Endometrial microvascular endothelial cells (primary cell): Measurements from ENCODE around the gene PGLYRP1. TPM values are rescaled to one million over a fixed set of nuclear protein-coding genes. Genes with fewer than 3 reads are reported as not detected.

Experiments
- in situ Hi-C: cut with HindIII; loops from 2 replicates; pipeline ENCODE4 v1.10.0; 2017; ENCODE audit warnings: low sequenced_read_pairs, low pct_unique_long_range_greater_than_20kb; ENCODE audit errors: inconsistent ontology term
- total RNA-seq: library from RNA; depleted of rRNA; stranded (reverse); fragments of >200 nt; gene quantifications from one replicate; pipeline ENCODE4 v1.2.3, GENCODE V29; 2015; ENCODE audit errors: inconsistent ontology term

PGLYRP1 gene
- total RNA-seq, 1 donor from 2014 or later: not detected

GRCh38 chr19:46035986-46036743 lies 13.3 kb upstream of the PGLYRP1 start:
- in situ Hi-C loops: no loop called here

GRCh38 chr19:46035546-46035945 lies 12.7 kb upstream of the PGLYRP1 start:
- in situ Hi-C loops: no loop called here

GRCh38 chr19:46033401-46033800 lies 10.5 kb upstream of the PGLYRP1 start:
- in situ Hi-C loops: no loop called here

- in situ Hi-C loops: no loop called here
Observed at GRCh38 chr19:46032597-46033025, 9.8 kb upstream of the PGLYRP1 start.

- in situ Hi-C loops: no loop called here
Observed at GRCh38 chr19:46031781-46032596, 9.1 kb upstream of the PGLYRP1 start.

GRCh38 chr19:46030812-46031550 lies 8.1 kb upstream of the PGLYRP1 start:
- in situ Hi-C loops: no loop called here

GRCh38 chr19:46025835-46026234 lies 3.0 kb upstream of the PGLYRP1 start:
- in situ Hi-C loops: no loop called here

GRCh38 chr19:46023311-46023779 lies 492 bp upstream of the PGLYRP1 start:
- in situ Hi-C loops: no loop called here

GRCh38 chr19:46022061-46022430 lies 807 bp downstream of the PGLYRP1 start:
- in situ Hi-C loops: no loop called here

GRCh38 chr19:46021531-46022041 lies 1.3 kb downstream of the PGLYRP1 start:
- in situ Hi-C loops: no loop called here

- in situ Hi-C loops: no loop called here
Observed at GRCh38 chr19:46020819-46021125, 2.1 kb downstream of the PGLYRP1 start.

- in situ Hi-C loops: no loop called here
Observed at GRCh38 chr19:46019270-46019669, 3.6 kb downstream of the PGLYRP1 start.

- in situ Hi-C loops: no loop called here
Observed at GRCh38 chr19:46018729-46019251, 4.1 kb downstream of the PGLYRP1 start.

- in situ Hi-C loops: no loop called here
Observed at GRCh38 chr19:46017874-46018675, 4.8 kb downstream of the PGLYRP1 start.

GRCh38 chr19:46017095-46017429 lies 5.8 kb downstream of the PGLYRP1 start:
- in situ Hi-C loops: no loop called here

- in situ Hi-C loops: no loop called here
Observed at GRCh38 chr19:46016426-46017094, 6.3 kb downstream of the PGLYRP1 start.

GRCh38 chr19:46015687-46016425 lies 7.0 kb downstream of the PGLYRP1 start:
- in situ Hi-C loops: no loop called here
